ENCODE data around the gene CASKIN1. TPM values are rescaled to one million over a fixed set of nuclear protein-coding genes. Genes with fewer than 3 reads are reported as not detected.

The CASKIN1 gene
- total and polyA plus RNA-seq, 10 of the 15 experiments (the other 5 are each of a cell fraction or from before 2014, with no cell fraction given) = 0.03 to 0.33 (median 0.11) TPM; not detected in 5

DNA sequence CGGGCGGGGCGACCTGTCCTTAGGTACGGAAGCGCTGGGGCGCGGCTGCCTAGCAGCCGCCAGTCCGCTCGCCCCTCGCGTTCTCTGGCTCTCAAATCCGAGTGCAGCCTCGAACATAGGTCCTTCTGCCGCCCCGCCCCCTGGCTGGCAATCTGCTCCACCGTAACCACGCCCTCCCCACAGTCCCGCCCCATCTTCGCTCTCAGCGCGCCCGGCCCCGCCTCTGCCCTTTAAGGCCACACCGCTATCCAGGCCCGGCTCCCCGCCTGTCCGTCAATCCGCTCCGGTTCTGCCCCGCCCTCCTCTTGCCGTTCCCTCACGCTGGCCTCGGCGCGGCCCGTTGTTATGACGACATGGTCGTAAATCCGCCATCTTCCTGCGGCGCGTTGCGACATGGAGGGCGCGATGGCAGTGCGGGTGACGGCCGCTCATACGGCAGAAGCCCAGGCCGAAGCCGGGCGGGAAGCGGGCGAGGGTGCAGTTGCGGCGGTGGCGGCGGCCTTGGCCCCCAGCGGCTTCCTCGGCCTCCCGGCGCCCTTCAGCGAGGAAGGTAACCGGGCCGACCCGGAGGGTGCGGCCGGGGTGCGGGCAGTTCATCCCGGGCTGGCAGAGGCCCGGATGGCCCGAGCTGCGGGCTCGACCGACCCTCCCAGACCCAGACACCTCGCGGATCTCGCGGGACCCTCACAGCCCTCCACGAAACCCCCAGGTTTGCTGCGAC, 27.0 kb upstream of the CASKIN1 start, which contains the start of gene E4F1 (continued):
- TF ChIP-seq MYB (IDR thresholded peaks at IDR 0.05; ENCODE audit: borderline replicate concordance, low read depth, low read length) (no peak), ZNF622 (IDR thresholded peaks at IDR 0.05) (no peak), SP1 (IDR thresholded peaks at IDR 0.05; ENCODE audit: low read depth, low read length) (no peak), NBN (IDR thresholded peaks at IDR 0.05) (no peak), BACH1 (IDR thresholded peaks at IDR 0.05; ENCODE audit: borderline replicate concordance) (no peak), IKZF1 (conservative IDR thresholded peaks at IDR 0.05) (peak; percentile 64), LARP7 (IDR thresholded peaks at IDR 0.05) (peak; percentile 86; the same call in 1 of the 2 replicates), YY1 (IDR thresholded peaks at IDR 0.05; ENCODE audit: low read depth, low read length) (peak; percentile 94), KDM1A (IDR thresholded peaks at IDR 0.05; ENCODE audit: borderline replicate concordance) (no peak), CBX5 (IDR thresholded peaks at IDR 0.05; ENCODE audit: low read depth) (no peak), MEF2B (IDR thresholded peaks at IDR 0.05; ENCODE audit: partially characterized antibody, poor library complexity, severe bottlenecking) (peak; percentile 61), RAD51 (IDR thresholded peaks at IDR 0.05) (no peak)
- TF ChIP-seq, protein P1, sequence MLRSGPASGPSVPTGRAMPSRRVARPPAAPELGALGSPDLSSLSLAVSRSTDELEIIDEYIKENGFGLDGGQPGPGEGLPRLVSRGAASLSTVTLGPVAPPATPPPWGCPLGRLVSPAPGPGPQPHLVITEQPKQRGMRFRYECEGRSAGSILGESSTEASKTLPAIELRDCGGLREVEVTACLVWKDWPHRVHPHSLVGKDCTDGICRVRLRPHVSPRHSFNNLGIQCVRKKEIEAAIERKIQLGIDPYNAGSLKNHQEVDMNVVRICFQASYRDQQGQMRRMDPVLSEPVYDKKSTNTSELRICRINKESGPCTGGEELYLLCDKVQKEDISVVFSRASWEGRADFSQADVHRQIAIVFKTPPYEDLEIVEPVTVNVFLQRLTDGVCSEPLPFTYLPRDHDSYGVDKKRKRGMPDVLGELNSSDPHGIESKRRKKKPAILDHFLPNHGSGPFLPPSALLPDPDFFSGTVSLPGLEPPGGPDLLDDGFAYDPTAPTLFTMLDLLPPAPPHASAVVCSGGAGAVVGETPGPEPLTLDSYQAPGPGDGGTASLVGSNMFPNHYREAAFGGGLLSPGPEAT (IDR thresholded peaks at IDR 0.05; ENCODE audit: low read depth) = peak; percentile 61; the same call in 1 of the 2 replicates
- TF ChIP-seq, protein P2, sequence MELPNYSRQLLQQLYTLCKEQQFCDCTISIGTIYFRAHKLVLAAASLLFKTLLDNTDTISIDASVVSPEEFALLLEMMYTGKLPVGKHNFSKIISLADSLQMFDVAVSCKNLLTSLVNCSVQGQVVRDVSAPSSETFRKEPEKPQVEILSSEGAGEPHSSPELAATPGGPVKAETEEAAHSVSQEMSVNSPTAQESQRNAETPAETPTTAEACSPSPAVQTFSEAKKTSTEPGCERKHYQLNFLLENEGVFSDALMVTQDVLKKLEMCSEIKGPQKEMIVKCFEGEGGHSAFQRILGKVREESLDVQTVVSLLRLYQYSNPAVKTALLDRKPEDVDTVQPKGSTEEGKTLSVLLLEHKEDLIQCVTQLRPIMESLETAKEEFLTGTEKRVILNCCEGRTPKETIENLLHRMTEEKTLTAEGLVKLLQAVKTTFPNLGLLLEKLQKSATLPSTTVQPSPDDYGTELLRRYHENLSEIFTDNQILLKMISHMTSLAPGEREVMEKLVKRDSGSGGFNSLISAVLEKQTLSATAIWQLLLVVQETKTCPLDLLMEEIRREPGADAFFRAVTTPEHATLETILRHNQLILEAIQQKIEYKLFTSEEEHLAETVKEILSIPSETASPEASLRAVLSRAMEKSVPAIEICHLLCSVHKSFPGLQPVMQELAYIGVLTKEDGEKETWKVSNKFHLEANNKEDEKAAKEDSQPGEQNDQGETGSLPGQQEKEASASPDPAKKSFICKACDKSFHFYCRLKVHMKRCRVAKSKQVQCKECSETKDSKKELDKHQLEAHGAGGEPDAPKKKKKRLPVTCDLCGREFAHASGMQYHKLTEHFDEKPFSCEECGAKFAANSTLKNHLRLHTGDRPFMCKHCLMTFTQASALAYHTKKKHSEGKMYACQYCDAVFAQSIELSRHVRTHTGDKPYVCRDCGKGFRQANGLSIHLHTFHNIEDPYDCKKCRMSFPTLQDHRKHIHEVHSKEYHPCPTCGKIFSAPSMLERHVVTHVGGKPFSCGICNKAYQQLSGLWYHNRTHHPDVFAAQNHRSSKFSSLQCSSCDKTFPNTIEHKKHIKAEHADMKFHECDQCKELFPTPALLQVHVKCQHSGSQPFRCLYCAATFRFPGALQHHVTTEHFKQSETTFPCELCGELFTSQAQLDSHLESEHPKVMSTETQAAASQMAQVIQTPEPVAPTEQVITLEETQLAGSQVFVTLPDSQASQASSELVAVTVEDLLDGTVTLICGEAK (IDR thresholded peaks at IDR 0.05; ENCODE audit: borderline replicate concordance) = peak; percentile 30; the same call in 1 of the 2 replicates
- TF ChIP-seq, protein P3, sequence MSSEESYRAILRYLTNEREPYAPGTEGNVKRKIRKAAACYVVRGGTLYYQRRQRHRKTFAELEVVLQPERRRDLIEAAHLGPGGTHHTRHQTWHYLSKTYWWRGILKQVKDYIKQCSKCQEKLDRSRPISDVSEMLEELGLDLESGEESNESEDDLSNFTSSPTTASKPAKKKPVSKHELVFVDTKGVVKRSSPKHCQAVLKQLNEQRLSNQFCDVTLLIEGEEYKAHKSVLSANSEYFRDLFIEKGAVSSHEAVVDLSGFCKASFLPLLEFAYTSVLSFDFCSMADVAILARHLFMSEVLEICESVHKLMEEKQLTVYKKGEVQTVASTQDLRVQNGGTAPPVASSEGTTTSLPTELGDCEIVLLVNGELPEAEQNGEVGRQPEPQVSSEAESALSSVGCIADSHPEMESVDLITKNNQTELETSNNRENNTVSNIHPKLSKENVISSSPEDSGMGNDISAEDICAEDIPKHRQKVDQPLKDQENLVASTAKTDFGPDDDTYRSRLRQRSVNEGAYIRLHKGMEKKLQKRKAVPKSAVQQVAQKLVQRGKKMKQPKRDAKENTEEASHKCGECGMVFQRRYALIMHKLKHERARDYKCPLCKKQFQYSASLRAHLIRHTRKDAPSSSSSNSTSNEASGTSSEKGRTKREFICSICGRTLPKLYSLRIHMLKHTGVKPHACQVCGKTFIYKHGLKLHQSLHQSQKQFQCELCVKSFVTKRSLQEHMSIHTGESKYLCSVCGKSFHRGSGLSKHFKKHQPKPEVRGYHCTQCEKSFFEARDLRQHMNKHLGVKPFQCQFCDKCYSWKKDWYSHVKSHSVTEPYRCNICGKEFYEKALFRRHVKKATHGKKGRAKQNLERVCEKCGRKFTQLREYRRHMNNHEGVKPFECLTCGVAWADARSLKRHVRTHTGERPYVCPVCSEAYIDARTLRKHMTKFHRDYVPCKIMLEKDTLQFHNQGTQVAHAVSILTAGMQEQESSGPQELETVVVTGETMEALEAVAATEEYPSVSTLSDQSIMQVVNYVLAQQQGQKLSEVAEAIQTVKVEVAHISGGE (CRISPR knock-in tag; IDR thresholded peaks at IDR 0.05) = no peak; the same call in 1 of the 2 replicates
- TF ChIP-seq, protein P4, sequence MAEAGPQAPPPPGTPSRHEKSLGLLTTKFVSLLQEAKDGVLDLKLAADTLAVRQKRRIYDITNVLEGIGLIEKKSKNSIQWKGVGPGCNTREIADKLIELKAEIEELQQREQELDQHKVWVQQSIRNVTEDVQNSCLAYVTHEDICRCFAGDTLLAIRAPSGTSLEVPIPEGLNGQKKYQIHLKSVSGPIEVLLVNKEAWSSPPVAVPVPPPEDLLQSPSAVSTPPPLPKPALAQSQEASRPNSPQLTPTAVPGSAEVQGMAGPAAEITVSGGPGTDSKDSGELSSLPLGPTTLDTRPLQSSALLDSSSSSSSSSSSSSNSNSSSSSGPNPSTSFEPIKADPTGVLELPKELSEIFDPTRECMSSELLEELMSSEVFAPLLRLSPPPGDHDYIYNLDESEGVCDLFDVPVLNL (IDR thresholded peaks at IDR 0.05; ENCODE audit: low read depth, low read length) = no peak
- TF ChIP-seq, protein P5, sequence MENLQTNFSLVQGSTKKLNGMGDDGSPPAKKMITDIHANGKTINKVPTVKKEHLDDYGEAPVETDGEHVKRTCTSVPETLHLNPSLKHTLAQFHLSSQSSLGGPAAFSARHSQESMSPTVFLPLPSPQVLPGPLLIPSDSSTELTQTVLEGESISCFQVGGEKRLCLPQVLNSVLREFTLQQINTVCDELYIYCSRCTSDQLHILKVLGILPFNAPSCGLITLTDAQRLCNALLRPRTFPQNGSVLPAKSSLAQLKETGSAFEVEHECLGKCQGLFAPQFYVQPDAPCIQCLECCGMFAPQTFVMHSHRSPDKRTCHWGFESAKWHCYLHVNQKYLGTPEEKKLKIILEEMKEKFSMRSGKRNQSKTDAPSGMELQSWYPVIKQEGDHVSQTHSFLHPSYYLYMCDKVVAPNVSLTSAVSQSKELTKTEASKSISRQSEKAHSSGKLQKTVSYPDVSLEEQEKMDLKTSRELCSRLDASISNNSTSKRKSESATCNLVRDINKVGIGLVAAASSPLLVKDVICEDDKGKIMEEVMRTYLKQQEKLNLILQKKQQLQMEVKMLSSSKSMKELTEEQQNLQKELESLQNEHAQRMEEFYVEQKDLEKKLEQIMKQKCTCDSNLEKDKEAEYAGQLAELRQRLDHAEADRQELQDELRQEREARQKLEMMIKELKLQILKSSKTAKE (IDR thresholded peaks at IDR 0.05; ENCODE audit: low read depth, poor library complexity, severe bottlenecking) = no peak
